ENCODE data around the gene EARS2. TPM values are rescaled to one million over a fixed set of nuclear protein-coding genes. Genes with fewer than 3 reads are reported as not detected.
"Not testable (repeated sequence)": the region's sequence is repeated elsewhere in the genome, so short reads cannot be mapped to it uniquely, and the experiment has no call there.

EARS2 gene
- total and polyA plus RNA-seq, 8 donors: 16.3 to 27.8 (median 23.2) TPM

DNA sequence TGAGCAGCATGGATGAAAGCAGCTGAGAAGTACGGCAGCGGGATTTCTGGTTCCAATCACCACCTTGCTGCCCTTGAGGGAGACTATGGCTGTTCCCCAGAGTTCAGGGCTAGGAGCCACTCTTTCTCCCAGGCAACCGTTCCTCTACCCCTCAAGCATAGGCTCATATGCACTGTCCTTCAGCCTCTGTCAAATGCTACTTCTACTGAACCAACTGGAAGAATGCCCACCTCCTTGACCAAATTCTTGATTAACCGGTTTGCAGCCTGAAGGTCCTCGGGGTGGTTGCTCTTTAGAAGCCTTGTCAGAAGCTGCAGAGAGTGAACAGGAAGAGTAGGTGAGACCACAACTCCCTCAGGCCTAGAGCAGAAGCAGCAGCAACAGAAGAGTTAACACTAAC is 70.7 kb downstream of the EARS2 start:
- Histone ChIP-seq H3K4me3 (no peak overlapping the region), H3K4me1 (peaks cover 2 to 8% of the 10 kb centered on the region in 2 donors), H3K27ac (no peak overlapping the region), H3K27me3 (no peaks in the 10 kb centered on the region), H3K9me3 (no peaks in the 10 kb centered on the region), H3K36me3 (peaks cover 14 to 100% of the 10 kb centered on the region in 2 donors)
- ATAC-seq: peak; percentile 95
- TF ChIP-seq, protein P1, sequence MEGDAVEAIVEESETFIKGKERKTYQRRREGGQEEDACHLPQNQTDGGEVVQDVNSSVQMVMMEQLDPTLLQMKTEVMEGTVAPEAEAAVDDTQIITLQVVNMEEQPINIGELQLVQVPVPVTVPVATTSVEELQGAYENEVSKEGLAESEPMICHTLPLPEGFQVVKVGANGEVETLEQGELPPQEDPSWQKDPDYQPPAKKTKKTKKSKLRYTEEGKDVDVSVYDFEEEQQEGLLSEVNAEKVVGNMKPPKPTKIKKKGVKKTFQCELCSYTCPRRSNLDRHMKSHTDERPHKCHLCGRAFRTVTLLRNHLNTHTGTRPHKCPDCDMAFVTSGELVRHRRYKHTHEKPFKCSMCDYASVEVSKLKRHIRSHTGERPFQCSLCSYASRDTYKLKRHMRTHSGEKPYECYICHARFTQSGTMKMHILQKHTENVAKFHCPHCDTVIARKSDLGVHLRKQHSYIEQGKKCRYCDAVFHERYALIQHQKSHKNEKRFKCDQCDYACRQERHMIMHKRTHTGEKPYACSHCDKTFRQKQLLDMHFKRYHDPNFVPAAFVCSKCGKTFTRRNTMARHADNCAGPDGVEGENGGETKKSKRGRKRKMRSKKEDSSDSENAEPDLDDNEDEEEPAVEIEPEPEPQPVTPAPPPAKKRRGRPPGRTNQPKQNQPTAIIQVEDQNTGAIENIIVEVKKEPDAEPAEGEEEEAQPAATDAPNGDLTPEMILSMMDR (IDR thresholded peaks at IDR 0.05): no peak
- intact Hi-C loops (cut with DNase I): no loop called here
- peak in 3 of 4 donors; percentile 36 to 76 (median 63) for DNase-seq

DNA sequence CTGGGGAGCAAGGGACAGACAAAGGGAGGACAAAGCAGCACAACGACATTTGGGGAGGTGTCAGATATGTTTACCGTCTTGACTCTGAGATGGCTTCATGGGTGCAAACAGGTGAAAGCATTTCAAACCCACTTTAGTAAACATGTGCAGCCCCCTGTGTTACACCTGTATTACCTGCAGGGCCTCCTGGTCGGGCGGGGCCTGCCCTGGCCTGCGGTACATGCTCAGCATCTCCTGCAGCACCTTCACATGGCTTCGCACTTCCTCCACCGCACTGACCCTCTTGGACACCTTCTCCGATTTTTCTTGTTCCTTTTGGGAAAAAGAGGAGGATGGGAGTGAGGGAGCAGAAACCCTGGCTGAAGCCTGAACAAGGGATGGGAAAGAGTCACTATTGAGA is 71.3 kb downstream of the EARS2 start:
- Histone ChIP-seq H3K9me3 (no peaks in the 10 kb centered on the region), H3K4me1 (peaks cover 0 to 8% of the 10 kb centered on the region in 2 donors), H3K4me3 (no peak overlapping the region), H3K27ac (no peak overlapping the region), H3K36me3 (peaks cover 14 to 100% of the 10 kb centered on the region in 2 donors), H3K27me3 (no peaks in the 10 kb centered on the region)
- ATAC-seq: no peak
- intact Hi-C loops (cut with DNase I): no loop called here
- DNase-seq: no peak
- TF ChIP-seq, protein P1 (IDR thresholded peaks at IDR 0.05): no peak

DNA sequence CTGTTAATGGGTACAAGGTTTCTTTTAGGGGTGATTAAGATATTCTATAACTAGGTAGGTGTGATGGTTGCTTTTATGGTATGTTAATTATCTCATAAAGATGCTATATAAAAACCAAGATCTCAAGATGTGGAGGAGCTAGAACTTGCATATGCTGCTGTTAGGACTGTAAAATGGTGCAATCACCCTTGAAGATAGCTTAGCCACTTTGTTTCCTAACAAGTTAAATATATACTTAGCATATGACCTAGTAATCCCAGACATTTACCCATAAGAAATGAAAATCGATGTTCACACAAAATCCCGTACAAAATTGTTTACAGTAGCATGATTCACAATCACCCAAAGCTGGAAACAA is 71.9 kb downstream of the EARS2 start:
- no peak for DNase-seq
- H3K4me3 ChIP-seq: no peak overlapping the region
- TF ChIP-seq, protein P1 (IDR thresholded peaks at IDR 0.05): no peak
- intact Hi-C loops (cut with DNase I): no loop called here
- H3K9me3 ChIP-seq: no peaks in the 10 kb centered on the region
- ATAC-seq: no peak
- no peak overlapping the region for H3K27ac ChIP-seq
- peaks cover 14 to 100% of the 10 kb centered on the region in 2 donors for H3K36me3 ChIP-seq
- H3K27me3 ChIP-seq: no peaks in the 10 kb centered on the region
- peaks cover 0 to 8% of the 10 kb centered on the region in 2 donors for H3K4me1 ChIP-seq

DNA sequence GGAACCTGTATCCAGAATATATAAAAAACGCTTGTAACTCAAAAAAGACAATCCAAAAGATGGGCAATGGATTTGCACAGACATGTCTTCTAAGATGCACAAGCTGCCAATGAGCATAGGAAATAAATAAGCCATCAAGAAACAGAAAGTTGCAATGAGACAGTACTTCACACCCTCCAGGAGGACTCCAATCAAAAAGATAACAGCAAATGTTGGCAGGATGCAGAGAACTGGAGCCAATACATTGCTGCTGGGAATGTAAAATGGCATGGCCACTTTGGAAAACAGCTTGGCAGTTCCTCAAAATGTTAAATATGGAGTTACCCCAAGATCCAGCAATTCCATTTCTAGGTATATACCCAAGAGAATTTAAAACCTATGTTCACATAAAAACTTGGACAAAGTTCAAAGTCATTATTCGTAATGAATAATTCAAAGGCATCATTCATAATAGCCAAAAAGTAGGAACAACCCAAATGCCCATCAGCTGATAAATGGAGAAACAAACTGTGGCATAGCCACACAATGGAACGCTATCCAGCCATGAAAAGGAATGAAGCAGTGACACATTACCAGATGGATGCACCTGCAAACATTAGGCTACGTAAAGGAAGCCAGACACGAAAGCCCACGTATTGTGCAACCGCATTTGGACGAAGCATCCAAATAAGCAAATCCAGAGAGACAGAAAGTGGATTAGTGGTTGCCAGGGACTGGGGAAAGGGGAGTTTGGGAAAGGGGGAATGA is 72.5 kb downstream of the EARS2 start:
- intact Hi-C loops (cut with DNase I): no loop called here
- no peaks in the 10 kb centered on the region for H3K9me3 ChIP-seq
- DNase-seq (no peak), ATAC-seq (no peak)
- no peak overlapping the region for H3K4me3 ChIP-seq
- H3K27me3 ChIP-seq: no peaks in the 10 kb centered on the region
- no peak overlapping the region for H3K27ac ChIP-seq
- H3K36me3 ChIP-seq: peaks cover 14 to 100% of the 10 kb centered on the region in 2 donors
- TF ChIP-seq, protein P1 (IDR thresholded peaks at IDR 0.05): no peak
- H3K4me1 ChIP-seq: peaks cover 0 to 8% of the 10 kb centered on the region in 2 donors

DNA sequence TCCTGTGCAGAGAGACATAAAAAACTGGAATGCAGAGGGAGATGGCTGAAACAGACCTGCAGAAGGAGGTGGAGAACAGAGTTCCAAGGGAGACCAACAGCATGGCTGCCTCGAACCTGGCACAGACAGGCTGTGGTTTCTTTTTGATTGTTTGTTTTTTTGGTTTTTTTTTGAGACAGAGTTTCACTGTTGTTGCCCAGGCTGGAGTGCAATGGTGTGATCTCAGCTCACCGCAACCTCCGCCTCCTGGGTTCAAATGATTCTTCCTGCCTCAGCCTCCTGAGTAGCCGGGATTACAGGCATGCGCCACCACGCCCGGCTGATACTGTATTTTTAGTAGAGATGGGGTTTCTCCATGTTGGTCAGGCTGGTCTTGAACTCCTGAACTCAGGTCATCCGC is 73.7 kb downstream of the EARS2 start:
- peaks cover 14 to 100% of the 10 kb centered on the region in 2 donors for H3K36me3 ChIP-seq
- intact Hi-C loops (cut with DNase I): not testable (repeated sequence)

More for the DNA sequence above, 73.7 kb downstream of the EARS2 start:
- not testable (repeated sequence) for H3K27me3 ChIP-seq, ATAC-seq, H3K9me3 ChIP-seq, H3K27ac ChIP-seq, H3K4me3 ChIP-seq, H3K4me1 ChIP-seq, DNase-seq

Data from left lung (tissue), 10 donors.